Neuronal stem cell (in vitro differentiated cells): ENCODE measurements around the gene ISG15.

Experiments used
- DNase-seq: peaks from one replicate; pipeline ENCODE4 v3.0.0-alpha.2; 2013; ENCODE audit warnings: low spot score
- H2AFZ ChIP-seq: one replicate; pipeline ENCODE4 v1.6.1; 2013; ENCODE audit warnings: mild to moderate bottlenecking, low read length, inconsistent platforms
- H2AK5ac ChIP-seq: 2 replicates; pipeline ENCODE4 v1.6.1; 2013; ENCODE audit warnings: low read depth, mild to moderate bottlenecking, inconsistent platforms, low read length, moderate library complexity, mixed read lengths
- H2BK120ac ChIP-seq: 2 replicates; pipeline ENCODE4 v1.6.1; 2013; ENCODE audit warnings: low read depth, mild to moderate bottlenecking, inconsistent platforms, low read length, moderate library complexity, mixed read lengths
- H2BK12ac ChIP-seq: one replicate; pipeline ENCODE4 v1.6.1; 2013; ENCODE audit warnings: low read length, inconsistent platforms
- H2BK15ac ChIP-seq: 2 replicates; pipeline ENCODE4 v1.6.1; 2013; ENCODE audit warnings: mild to moderate bottlenecking, low read length, inconsistent platforms, mixed read lengths
- H2BK5ac ChIP-seq: one replicate; pipeline ENCODE4 v1.6.1; 2013; ENCODE audit warnings: inconsistent platforms, mild to moderate bottlenecking, low read length, moderate library complexity
- H3K14ac ChIP-seq: one replicate; pipeline ENCODE4 v1.6.1; 2013; ENCODE audit warnings: low read length, inconsistent platforms
- H3K18ac ChIP-seq: 2 replicates; pipeline ENCODE4 v1.6.1; 2013; ENCODE audit warnings: low read length, inconsistent platforms
- H3K23ac ChIP-seq: 2 replicates; pipeline ENCODE4 v1.6.1; 2013; ENCODE audit warnings: low read depth, mild to moderate bottlenecking, mixed read lengths, low read length, inconsistent platforms; ENCODE audit not compliant: poor library complexity
- H3K27ac ChIP-seq: replicated peaks from 3 replicates; pipeline ENCODE4 v1.5.1; 2013; ENCODE audit warnings: low read length, inconsistent platforms
- H3K27me3 ChIP-seq, 3 experiments: 2 replicates each; pipeline ENCODE4 v1.6.1; 2013; ENCODE audit warnings: low read length in 3 of 3, mild to moderate bottlenecking in 2 of 3, inconsistent platforms in 1 of 3, low read depth in 1 of 3, mixed read lengths in 1 of 3, moderate library complexity in 1 of 3; ENCODE audit not compliant: control insufficient read depth in 3 of 3, insufficient read depth in 3 of 3
- H3K36me3 ChIP-seq, 2 donors: replicated peaks in 1 of 2; 2 replicates each; pipeline ENCODE4 v1.6.1; 2013; ENCODE audit warnings: low read length in 2 of 2; ENCODE audit not compliant: control insufficient read depth in 2 of 2, insufficient read depth in 2 of 2
- H3K4ac ChIP-seq: 2 replicates; pipeline ENCODE4 v1.6.1; 2013; ENCODE audit warnings: inconsistent platforms, mild to moderate bottlenecking, low read length, moderate library complexity
- H3K4me1 ChIP-seq, 2 donors: 1 replicate in 1 of 2; 2 replicates in 1 of 2; pipeline ENCODE4 v1.6.1; 2013; ENCODE audit warnings: low read length in 2 of 2, low read depth in 1 of 2; ENCODE audit not compliant: control insufficient read depth in 2 of 2, insufficient read depth in 1 of 2
- H3K4me2 ChIP-seq: one replicate; pipeline ENCODE4 v1.6.1; 2013; ENCODE audit warnings: mild to moderate bottlenecking, low read length, inconsistent platforms; ENCODE audit not compliant: insufficient read depth, poor library complexity, severe bottlenecking
- H3K4me3 ChIP-seq, 2 donors: 2 replicates each; pipeline ENCODE4 v1.5.1; 2013; ENCODE audit warnings: low read length in 2 of 2, mild to moderate bottlenecking in 2 of 2, inconsistent platforms in 1 of 2, moderate library complexity in 1 of 2
- H3K79me1 ChIP-seq: one replicate; pipeline ENCODE4 v1.6.1; 2013; ENCODE audit warnings: low read depth, mild to moderate bottlenecking, inconsistent platforms, low read length, moderate library complexity
- H3K9ac ChIP-seq: one replicate; pipeline ENCODE4 v1.6.1; 2013; ENCODE audit warnings: mild to moderate bottlenecking, low read depth, low read length, inconsistent platforms; ENCODE audit not compliant: poor library complexity
- H3K9me3 ChIP-seq, 2 donors: replicated peaks in 1 of 2; 2 replicates each; pipeline versions ENCODE3 to v1.6.1; 2013; ENCODE audit warnings: low read length in 2 of 2, mild to moderate bottlenecking in 2 of 2, inconsistent platforms in 1 of 2, low read depth in 1 of 2, mixed read lengths in 1 of 2, moderate library complexity in 1 of 2; ENCODE audit not compliant: control insufficient read depth in 2 of 2, insufficient read depth in 1 of 2
- H4K8ac ChIP-seq: one replicate; pipeline ENCODE4 v1.6.1; 2013; ENCODE audit warnings: low read depth, mild to moderate bottlenecking, inconsistent platforms, low read length, moderate library complexity
- H4K91ac ChIP-seq: one replicate; pipeline ENCODE4 v1.6.1; 2013; ENCODE audit warnings: low read length, low read depth, mild to moderate bottlenecking, inconsistent platforms; ENCODE audit not compliant: poor library complexity
- WGBS, 2 donors: extraction: QIAGEN DNeasy Blood & Tissue Kit; methylation state at CpG; one replicate each; pipeline ENCODE4 v1.1.7; 2013; ENCODE audit warnings: missing lambda C conversion rate in 2 of 2, mixed read lengths in 1 of 2; ENCODE audit not compliant: insufficient read length in 2 of 2, insufficient replicate concordance in 1 of 2; ENCODE audit errors: extremely low coverage in 2 of 2; 5-methylcytosine and 5-hydroxymethylcytosine counted together

ISG15 gene

GRCh38 chr1:973459-974292 is 39.6 kb upstream of the ISG15 start:
- H4K91ac ChIP-seq: no peak overlapping the region
- H3K27me3 ChIP-seq: peaks cover 5 to 73% (median 44%) of the 10 kb centered on the region in 3 experiments
- H3K4me3 ChIP-seq: no peak overlapping the region
- peaks cover 0 to 2% of the 10 kb centered on the region in 2 donors for H3K36me3 ChIP-seq
- H2AFZ ChIP-seq: no peak overlapping the region
- peaks cover 0 to 6% of the 10 kb centered on the region in 2 donors for H3K9me3 ChIP-seq
- H3K14ac ChIP-seq: peak overlapping the region; percentile 56
- H3K4me2 ChIP-seq: no peak overlapping the region
- no peak overlapping the region for H3K27ac ChIP-seq
- H2AK5ac ChIP-seq: peak overlapping the region; percentile 90
- no peak overlapping the region for H3K23ac ChIP-seq
- H4K8ac ChIP-seq: no peak overlapping the region
- H3K9ac ChIP-seq: peak overlapping the region; percentile 60
- no peak overlapping the region for H2BK12ac ChIP-seq
- peak overlapping the region; percentile 67 for H2BK15ac ChIP-seq
- H3K79me1 ChIP-seq: no peaks in the 10 kb centered on the region
- H3K4ac ChIP-seq: peak overlapping the region; percentile 76
- H3K18ac ChIP-seq: no peak overlapping the region
- DNase-seq: no peak
- no peak overlapping the region for H2BK5ac ChIP-seq
- H3K4me1 ChIP-seq: peaks cover 1 to 4% of the 10 kb centered on the region in 2 donors
- WGBS, 2 donors: no CpG with 5 or more reads among the region's 28 CpGs
- peak overlapping the region; percentile 81 for H2BK120ac ChIP-seq

DNA sequence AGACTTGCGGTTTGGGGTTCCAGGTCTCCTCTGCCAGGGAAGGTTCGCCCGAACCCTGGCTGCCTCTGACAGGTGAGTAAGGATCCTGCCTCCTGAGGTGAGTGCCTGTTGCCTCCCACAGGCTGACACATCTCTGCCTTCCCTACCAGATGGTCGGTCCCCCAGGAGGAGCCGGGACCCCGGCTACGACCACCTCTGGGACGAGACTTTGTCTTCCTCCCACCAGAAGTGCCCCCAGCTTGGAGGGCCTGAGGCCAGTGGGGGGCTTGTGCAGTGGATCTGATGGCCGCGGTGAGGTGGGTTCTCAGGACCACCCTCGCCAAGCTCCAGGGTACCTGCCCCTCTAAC is 39.0 kb upstream of the ISG15 start:
- no CpG with 5 or more reads among the region's 11 CpGs for WGBS, 2 donors
- Histone ChIP-seq H3K79me1 (no peaks in the 10 kb centered on the region), H3K4me1 (peaks cover 1 to 4% of the 10 kb centered on the region in 2 donors), H4K91ac (no peak overlapping the region), H4K8ac (no peak overlapping the region), H3K14ac (no peak overlapping the region), H2AFZ (no peak overlapping the region), H2AK5ac (peak overlapping the region; percentile 70), H3K18ac (no peak overlapping the region), H2BK12ac (no peak overlapping the region), H3K4me2 (no peak overlapping the region), H3K9ac (no peak overlapping the region), H2BK5ac (peak overlapping the region; percentile 60), H3K36me3 (peaks cover 0 to 2% of the 10 kb centered on the region in 2 donors), H2BK15ac (peak overlapping the region; percentile 67), H3K4ac (no peak overlapping the region), H3K4me3 (no peak overlapping the region), H2BK120ac (peak overlapping the region; percentile 81), H3K27me3 (peaks cover 5 to 69% (median 38%) of the 10 kb centered on the region in 3 experiments), H3K27ac (no peak overlapping the region), H3K9me3 (peaks cover 0 to 5% of the 10 kb centered on the region in 2 donors), H3K23ac (peak overlapping the region; percentile 65)
- no peak for DNase-seq

GRCh38 chr1:974687-975328 is 38.5 kb upstream of the ISG15 start:
- peak overlapping the region; percentile 60 for H2BK5ac ChIP-seq
- no peak overlapping the region for H3K23ac ChIP-seq
- no peak overlapping the region for H3K9ac ChIP-seq
- WGBS, 2 donors: no CpG with 5 or more reads among the region's 17 CpGs
- peak overlapping the region; percentile 58 for H2BK15ac ChIP-seq
- peak overlapping the region; percentile 38 for H3K14ac ChIP-seq
- H3K27me3 ChIP-seq: peaks cover 5 to 69% (median 32%) of the 10 kb centered on the region in 3 experiments
- H3K27ac ChIP-seq: no peak overlapping the region
- H2BK120ac ChIP-seq: no peak overlapping the region
- peak overlapping the region in 1 of 2 donors; percentile 58 for H3K4me3 ChIP-seq
- H2BK12ac ChIP-seq: no peak overlapping the region
- H4K91ac ChIP-seq: no peak overlapping the region
- peaks cover 1 to 4% of the 10 kb centered on the region in 2 donors for H3K4me1 ChIP-seq
- no peaks in the 10 kb centered on the region for H3K36me3 ChIP-seq
- H3K4ac ChIP-seq: no peak overlapping the region
- H3K4me2 ChIP-seq: no peak overlapping the region
- H3K79me1 ChIP-seq: no peaks in the 10 kb centered on the region
- peak overlapping the region; percentile 68 for H2AK5ac ChIP-seq
- no peak overlapping the region for H3K18ac ChIP-seq
- DNase-seq: no peak
- no peaks in the 10 kb centered on the region for H3K9me3 ChIP-seq
- H2AFZ ChIP-seq: no peak overlapping the region
- no peak overlapping the region for H4K8ac ChIP-seq

GRCh38 chr1:975365-975764 is 37.9 kb upstream of the ISG15 start:
- H2BK120ac ChIP-seq: no peak overlapping the region
- H3K9ac ChIP-seq: peak overlapping the region; percentile 30
- H2BK12ac ChIP-seq: no peak overlapping the region
- H2BK15ac ChIP-seq: peak overlapping the region; percentile 58
- peak overlapping the region; percentile 64 for H3K18ac ChIP-seq
- H3K23ac ChIP-seq: no peak overlapping the region
- H3K4me3 ChIP-seq: no peak overlapping the region
- H3K79me1 ChIP-seq: no peaks in the 10 kb centered on the region
- no peak overlapping the region for H3K4ac ChIP-seq
- no peak overlapping the region for H3K27ac ChIP-seq
- H3K14ac ChIP-seq: peak overlapping the region; percentile 38
- no peak overlapping the region for H4K91ac ChIP-seq
- H2BK5ac ChIP-seq: no peak overlapping the region
- H3K4me1 ChIP-seq: peaks cover 1 to 4% of the 10 kb centered on the region in 2 donors
- no peak overlapping the region for H4K8ac ChIP-seq
- no peak for DNase-seq
- H2AFZ ChIP-seq: no peak overlapping the region
- no peak overlapping the region for H3K4me2 ChIP-seq
- no peaks in the 10 kb centered on the region for H3K9me3 ChIP-seq
- H3K36me3 ChIP-seq: no peaks in the 10 kb centered on the region
- peaks cover 2 to 68% (median 28%) of the 10 kb centered on the region in 3 experiments for H3K27me3 ChIP-seq
- H2AK5ac ChIP-seq: peak overlapping the region; percentile 41
- no CpG with 5 or more reads among the region's 9 CpGs for WGBS, 2 donors
